GM18519 (cell line): ENCODE results near the gene CD22.

ENCODE experiments used
- ATAC-seq: cut with Tn5 transposase; IDR thresholded peaks from one replicate; pipeline ENCODE4 v1.9.1; 2021; ENCODE audit warnings: mild to moderate bottlenecking, moderate library complexity; ENCODE audit not compliant: unreplicated experiment, low FRiP score

CD22 gene

GRCh38 chr19:35295792-35296462 is 33.1 kb upstream of the CD22 start:
- no peak for ATAC-seq

- ATAC-seq = no peak
Measured at GRCh38 chr19:35296644-35297514, 32.1 kb upstream of the CD22 start.

GRCh38 chr19:35297515-35297848 is 31.5 kb upstream of the CD22 start:
- ATAC-seq = no peak

GRCh38 chr19:35297922-35298321 is 31.1 kb upstream of the CD22 start:
- no peak for ATAC-seq

GRCh38 chr19:35298561-35298972 is 30.4 kb upstream of the CD22 start:
- ATAC-seq = no peak

- ATAC-seq = no peak
Measured at GRCh38 chr19:35299523-35300338, 29.3 kb upstream of the CD22 start.

- ATAC-seq = no peak
Measured at GRCh38 chr19:35300339-35300649, 28.7 kb upstream of the CD22 start.

GRCh38 chr19:35301961-35302360 is 27.0 kb upstream of the CD22 start:
- ATAC-seq = no peak

GRCh38 chr19:35302446-35302845 is 26.5 kb upstream of the CD22 start:
- no peak for ATAC-seq

- no peak for ATAC-seq
Measured at GRCh38 chr19:35303357-35303915, 25.6 kb upstream of the CD22 start.

- no peak for ATAC-seq
Measured at GRCh38 chr19:35304036-35304435, 25.0 kb upstream of the CD22 start.

GRCh38 chr19:35305181-35305580 is 23.8 kb upstream of the CD22 start:
- no peak for ATAC-seq

- ATAC-seq = no peak
Measured at GRCh38 chr19:35306473-35307246, 22.3 kb upstream of the CD22 start.

- no peak for ATAC-seq
Measured at GRCh38 chr19:35307931-35308330, 21.1 kb upstream of the CD22 start.

- ATAC-seq = no peak
Measured at GRCh38 chr19:35308910-35309309, 20.1 kb upstream of the CD22 start.

GRCh38 chr19:35309481-35310279 is 19.3 kb upstream of the CD22 start:
- ATAC-seq = no peak

- ATAC-seq = no peak
Measured at GRCh38 chr19:35310331-35310730, 18.7 kb upstream of the CD22 start.

- no peak for ATAC-seq
Measured at GRCh38 chr19:35310811-35311465, 18.0 kb upstream of the CD22 start.
